Effector CD8-positive, alpha-beta T cell (primary cell): ENCODE results near the gene PLEK.
A peak's percentile ranks its signal among the peaks of the same experiment; 100 is the strongest.
"Not testable (repeated sequence)": the region's sequence is repeated elsewhere in the genome, so short reads cannot be mapped to it uniquely, and the experiment has no call there.

Experiments
- DNase-seq: peaks from one replicate; lab custom pipeline; 2025; lab: John Stamatoyannopoulos, UW

PLEK gene

DNA sequence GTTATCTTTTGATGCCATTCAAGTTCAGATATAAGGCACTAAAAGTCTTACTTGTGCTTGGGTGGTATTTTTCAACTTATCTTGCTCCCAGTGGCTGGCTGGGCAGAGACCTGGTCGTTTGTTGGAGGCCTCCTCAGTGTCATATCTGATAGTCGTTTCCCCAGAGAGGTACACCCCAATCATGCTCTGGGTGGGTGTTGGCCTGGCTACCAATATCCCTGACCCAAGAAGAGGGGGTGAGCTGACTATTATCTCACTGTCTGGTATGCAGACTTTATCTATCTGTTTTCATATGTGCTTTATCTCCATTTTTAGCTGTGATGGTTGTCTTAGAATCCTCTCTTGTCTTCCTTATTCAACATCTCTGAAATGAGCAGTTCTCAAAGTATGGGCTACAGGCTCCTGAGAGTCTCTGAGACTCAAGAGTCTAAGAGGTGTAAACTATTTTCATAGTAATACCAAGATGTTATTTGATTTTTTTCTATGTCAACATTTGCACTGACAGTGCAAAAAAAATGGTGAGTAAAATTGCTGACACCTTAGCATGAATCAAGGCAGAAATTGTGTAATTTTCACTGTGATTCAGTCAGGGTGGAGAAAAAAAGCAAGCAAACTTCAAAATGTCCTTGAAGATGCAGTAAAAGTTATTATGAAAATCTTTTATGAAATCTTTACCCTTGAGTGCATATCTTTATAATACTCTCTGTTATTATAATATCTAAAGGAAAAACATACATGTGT, 12.3 kb upstream of the PLEK start:
- no peak for DNase-seq

DNA sequence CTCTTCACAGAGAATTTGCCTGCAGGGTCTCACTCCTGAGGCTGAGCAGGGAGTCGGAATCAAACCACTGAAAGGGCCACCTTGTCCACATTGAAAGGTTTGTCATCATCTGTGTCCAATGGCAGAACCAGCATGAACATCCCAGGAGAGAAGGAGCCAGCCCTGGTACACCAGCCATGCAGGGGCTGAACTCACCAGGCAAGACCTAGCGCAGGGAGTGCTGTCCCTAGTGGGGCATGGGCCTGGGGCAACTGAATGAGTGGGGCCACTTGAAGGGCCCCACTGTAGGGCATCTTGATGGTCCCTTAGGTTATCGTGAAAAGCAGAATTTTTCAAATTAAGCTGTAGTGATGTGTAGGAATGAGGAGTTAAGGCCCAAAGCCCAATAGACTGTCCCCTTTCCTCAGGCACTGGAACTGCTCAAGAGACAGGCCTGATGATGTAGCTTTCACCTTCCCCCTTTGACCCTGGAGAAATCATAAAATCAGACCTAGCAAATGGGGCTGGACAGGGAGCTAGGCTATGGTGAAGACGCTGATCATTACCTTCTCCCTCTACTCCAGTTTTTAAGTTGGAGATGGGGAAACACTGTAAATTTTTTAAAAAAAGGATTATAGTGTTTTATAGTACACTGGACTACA, 8.4 kb upstream of the PLEK start:
- no peak for DNase-seq

DNA sequence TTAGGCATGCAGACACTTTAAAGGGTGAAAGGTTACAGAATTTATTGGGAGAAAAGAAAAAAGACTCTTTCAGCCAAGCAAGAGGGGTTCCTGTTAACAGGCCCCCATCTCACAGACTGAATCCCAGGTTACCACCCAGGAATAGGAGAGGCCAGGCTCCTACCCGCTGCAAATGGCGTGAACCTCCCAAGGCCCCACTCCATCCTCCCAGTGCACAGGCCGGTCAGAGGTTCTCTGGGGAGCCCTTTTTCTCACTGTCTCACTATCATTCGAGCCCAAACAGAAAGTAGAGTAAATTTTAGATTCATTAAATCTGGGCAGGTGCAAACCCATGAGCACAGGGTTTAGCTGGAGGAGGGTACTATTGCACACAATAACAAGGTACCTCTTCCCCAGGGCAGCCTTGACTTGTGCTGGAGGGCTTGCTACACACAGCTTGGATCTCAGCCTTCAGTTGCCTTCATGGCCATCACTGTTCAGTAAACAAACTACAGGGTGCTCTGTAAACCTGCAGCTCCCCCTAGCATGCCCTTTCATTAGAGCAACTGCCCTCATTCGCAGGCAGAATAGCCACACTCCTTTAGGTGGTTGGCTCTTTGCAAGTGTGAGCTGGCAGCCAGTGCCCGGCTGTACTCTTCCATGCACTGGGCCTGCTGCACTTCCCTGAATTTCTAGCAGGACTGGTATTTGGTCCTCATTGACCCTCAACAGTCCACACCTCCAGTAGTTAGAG, 7.3 kb upstream of the PLEK start:
- DNase-seq: no peak

DNA sequence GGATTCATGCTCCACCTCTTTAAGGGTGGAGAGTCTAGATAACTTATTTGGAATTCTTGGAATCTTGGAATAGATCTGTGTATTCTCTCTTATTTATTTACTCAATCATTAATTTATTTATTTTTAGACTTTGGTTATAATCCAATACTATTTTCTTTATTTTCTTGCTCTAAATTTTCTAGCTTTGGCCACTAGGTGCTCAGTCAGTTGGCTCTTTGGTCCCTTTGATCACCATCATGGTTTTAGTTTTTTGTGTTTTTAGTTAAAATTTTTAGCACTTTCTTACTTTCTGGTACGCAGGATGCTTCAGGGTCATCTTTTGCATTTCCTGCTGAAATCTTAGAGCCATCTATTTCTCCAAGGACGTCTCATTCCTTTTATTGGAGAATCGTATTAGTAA, 5.2 kb upstream of the PLEK start:
- DNase-seq: no peak

DNA sequence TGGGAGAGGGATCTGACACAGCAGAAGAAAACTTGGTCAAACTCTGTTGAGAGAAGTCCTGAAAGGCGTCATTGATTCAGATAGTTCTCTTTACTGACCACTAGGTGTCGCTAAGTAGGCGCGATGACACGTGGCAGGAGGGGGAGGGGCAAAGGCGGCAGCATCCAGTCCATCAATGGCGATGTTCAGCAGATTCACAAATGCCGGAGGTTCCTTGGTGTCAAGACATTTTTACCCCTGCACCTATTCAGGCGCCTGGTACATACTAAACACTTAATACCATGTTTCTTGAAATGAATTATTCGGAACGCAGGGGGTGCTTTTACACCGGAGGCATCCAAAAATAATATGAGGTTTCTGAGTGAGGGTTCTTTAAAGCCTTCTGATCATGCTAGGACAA, 3.0 kb upstream of the PLEK start:
- peak; percentile 55 for DNase-seq

DNA sequence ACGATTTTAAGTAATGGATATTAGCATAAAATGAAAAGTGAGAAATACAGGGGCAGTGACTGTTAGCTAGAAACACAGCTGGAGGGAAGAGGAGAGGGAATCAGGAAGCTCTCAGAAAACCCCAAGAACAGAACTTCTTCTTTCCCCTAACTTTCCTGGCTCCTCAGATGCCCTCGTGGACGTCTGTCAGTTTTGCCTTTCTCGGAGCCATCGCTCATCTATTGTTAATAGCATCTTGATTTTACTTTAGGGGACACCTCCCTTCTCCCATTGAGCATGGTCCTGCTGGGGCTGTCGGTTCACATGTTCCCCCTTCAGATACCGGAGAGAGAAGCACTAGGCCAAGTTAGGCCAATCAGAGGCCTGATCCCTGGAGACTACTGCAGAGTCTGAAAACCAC, 2.3 kb upstream of the PLEK start:
- DNase-seq: no peak

DNA sequence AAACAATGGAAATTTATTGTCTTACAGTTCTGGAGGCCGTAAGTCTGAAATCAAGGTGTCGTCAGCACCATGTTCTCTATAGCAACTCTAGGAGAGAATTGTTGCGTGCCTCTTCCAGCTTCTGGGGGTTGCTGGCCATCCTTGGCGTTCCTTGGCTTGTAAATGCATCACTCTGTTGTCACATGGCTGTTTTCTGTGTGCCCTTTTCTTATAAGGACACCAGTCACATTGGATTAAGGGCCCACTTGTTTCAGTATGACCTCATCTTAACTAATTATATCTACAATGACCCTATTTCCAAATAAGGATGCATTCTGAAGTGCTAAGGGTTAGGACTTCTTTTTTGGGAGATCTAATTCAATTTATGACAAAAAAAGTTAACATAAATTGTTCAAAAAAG, 1.4 kb upstream of the PLEK start:
- no peak for DNase-seq

DNA sequence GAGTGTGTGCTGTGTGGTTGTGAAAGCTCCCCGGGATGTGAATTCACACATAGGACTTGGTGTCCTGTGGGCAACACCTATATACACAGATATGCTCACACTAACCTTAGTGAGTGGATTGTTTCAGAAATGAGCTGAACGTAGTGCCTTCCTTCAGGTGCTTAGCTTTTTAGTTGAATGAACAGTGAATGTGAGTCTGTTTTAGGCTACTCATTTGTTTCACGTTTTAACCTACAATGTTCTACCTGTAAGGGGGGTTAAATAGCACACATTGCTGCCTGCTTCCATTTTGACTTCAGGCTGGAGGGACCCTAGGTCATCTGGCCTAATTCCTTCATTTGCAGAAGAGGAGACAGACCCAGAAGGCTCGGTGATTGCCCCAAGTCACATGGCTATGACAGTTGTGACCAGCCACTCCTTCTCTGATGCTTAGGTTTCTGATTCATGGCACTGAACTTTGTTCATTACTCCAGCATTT, 1.0 kb downstream of the PLEK start:
- DNase-seq: no peak

DNA sequence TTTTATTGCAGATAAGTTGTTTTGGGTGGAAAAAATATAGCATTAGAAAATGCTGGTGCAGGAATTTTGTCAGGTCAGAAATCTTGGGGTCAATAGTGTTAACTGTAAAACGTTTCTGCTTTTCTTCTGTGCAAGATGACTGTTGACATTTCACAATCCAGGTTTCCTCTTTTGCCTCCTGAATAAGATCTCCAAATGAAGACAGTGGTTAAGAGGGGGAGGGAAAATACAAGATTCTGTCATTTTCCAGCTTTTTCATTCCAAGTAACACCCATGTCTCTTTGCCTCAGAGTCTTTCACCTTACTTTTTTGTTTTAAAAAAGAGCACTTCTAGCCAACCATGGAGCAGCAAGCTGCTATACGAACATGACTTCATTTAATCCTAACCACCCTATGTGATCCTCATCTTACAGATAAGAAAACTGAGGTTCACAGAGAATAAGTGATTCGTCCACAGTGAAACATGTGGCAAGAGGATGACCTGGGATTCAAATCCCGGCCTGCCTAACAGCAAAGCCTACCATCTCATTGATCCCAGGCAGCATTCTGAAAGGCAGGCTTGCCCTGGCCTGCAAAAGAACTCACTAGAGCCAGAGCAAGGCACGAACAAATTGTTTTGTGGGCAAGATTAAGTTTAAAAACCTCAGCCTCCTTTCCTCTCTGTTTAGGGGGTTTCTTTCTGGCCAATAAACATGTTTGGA, 3.0 kb downstream of the PLEK start:
- DNase-seq: no peak

DNA sequence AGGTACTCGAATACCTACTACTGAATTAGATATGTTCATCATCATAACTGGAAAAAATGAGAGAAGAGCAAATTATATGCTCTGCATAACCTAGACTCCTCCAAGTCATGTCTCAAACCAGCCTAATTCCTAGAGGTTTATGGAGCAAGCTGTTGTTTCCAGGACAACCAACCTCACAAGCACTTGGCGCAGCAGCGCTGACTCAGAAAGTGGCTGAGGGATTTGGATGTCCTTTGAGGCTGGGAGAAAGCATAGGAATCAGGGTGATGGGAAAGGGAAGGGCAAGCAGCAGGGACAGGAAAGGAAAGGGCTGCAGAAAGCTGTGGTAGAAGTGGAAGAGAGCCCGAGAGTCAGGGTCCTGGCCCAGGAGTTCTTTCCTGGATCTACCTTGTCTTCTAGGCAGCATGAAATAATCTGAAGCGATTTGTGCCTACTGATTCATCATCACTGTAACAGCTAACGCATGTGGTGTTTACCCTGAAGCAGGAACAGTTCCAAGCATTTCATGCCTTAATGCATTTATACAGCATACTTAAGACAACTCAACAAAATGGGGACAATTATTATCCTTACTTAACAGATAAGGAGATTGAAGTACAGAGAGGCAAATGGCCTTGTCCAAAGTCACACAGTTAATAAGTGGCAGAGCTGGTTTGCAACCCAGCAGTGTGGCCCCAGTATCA, 3.7 kb downstream of the PLEK start:
- DNase-seq: no peak

DNA sequence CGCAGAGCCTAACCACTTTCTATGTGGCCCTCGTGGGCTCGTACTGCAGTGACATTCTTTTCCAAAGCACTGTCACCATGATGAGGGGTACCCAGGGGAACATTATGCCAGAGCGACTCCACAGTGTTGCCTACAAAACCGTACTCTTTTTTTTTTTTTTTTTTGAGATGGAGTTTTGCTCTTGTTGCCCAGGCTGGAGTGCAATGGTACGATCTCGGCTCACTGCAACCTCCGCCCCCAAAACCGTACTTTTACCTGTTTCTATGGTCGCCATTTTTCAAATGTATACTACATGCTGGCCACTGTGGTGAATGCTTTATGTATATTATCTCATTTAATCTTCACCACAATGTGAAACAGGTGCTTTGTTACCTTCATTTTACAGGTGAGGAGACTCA, 4.3 kb downstream of the PLEK start:
- no peak for DNase-seq

DNA sequence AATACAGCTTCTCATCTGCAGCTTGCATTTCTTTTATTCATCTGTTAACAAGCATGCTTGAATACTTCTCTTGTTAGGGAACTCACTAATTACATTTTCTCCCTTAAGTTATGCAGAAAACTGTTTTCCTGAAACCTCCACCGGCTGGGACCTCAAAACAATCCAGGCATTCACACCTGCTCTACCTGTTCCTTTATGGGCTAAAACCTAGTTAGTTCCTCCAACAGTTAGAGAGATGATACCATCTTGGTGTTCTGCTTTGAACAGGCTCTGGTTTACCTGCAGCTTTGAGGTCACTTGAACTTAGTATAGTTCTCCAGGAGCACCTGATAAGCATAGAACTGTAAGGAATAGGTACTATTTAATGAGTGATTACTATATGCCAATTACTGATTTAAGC, 6.1 kb downstream of the PLEK start:
- DNase-seq: no peak

DNA sequence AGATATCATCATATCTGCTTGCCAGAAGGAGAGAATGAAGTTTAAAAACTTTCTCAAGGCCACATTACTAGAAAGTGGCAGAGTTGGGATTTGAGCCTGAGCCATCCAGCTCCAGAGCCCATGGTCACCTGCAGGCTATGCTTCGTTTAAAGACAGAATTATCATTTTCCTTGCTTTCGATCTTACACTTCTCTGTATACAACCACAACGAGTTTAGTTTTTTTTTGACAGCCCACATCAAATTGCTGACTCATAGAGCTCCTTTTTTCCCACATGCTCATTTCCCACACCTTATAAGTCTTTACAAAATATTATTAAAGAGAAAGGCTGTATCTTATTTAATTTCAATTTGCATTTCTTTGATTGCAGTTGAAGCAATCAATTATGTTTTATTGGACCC, 6.5 kb downstream of the PLEK start:
- DNase-seq: no peak

DNA sequence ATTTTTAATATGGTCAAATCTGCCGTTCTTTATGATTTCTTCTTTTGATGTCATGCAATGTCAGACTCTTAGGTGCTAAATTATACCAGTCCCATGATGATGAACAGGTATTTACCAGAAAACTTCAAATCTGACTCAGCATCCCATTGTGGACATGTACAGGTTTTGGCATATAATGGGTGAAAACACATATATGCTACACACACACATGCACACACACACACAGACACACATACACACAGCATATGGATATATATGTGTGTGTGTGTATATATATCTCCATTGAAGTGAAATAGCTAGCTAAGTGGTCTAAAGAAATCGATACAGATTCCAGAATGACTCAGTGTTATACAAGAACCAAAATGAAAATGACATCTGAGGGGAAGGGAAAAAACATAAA, 7.4 kb downstream of the PLEK start:
- no peak for DNase-seq

DNA sequence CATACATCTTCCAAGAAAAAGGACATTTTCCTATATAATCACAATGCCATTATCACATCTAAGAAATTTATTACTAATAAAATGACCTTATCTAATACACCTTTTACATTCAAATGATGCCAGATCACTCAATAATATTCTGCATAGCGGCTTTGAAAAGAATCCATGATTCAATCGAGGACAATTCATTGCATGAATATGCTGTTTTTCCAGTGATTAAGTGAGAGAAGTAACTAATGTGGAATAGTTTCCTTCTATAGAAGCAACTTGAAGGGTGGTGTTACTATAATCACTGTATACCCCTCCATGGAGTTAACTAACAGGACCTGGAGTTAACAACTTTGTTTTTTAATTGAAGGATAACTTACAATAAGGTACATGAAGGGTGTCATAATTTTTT, 9.1 kb downstream of the PLEK start:
- no peak for DNase-seq

DNA sequence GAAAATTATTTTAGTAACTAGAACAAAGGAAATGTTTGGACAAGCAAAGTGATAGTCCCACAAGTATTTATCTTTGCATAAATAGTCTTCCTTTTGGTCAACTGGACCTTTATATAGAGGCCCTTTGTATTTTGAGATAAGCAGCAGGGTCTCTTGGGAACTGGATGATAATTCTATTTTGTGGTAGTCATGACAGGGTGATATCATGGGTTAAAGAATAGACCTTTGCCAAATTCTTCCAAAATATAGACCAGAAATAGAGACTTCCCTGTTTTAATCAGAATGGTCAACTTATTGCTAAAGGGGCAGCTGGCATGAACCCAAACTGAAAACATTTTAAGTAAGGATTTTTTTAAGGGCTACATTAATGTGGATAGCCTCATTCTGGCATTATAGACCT, 10.5 kb downstream of the PLEK start:
- no peak for DNase-seq

DNA sequence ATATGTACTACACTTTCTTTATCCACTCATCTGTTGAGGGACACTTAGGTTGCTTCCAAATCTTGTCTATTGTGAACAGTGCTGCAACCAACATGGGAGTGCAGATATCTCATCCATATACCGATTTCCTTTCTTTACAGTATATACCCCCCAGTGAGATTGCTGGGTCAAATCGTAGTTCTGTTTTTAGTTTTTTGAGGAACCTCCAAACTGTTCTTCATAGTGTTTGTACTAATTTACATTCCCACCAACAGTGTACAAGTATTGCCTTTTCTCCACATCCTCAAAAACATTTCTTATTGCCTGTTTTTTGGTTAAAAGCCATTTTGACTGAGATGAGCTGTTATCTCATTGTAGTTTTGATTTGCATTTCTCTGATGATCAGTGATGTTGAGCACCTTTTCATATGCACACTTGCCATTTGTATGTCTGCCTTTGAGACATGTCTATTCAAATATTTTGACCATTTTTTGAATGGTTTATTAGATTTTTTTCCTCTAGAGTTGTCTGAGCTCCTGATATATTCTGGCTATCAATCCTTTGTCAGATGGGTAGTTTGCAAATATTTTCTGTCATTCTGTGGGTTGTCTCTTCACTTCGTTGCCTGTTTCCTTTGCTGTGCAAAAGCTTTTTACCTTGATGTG, 12.2 kb downstream of the PLEK start:
- DNase-seq: no peak

DNA sequence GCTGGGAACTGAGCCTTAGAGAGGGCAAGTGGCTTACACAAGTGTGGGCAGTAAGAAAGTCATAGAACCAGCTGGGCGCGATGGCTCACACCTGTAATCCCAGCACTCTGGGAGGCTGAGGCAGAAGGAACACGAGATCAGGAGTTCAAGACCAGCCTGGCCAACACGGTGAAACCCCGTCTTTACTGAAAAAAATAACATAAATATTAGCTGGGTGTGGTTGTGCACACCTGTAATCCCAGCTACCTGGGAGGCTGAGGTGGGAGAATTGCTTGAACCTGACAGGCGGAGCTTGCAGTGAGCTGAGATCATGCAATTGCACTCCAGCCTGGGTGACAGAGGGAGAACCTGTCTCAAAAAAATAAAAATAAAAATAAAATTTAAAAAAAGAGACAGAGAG, 13.7 kb downstream of the PLEK start:
- DNase-seq: not testable (repeated sequence)

DNA sequence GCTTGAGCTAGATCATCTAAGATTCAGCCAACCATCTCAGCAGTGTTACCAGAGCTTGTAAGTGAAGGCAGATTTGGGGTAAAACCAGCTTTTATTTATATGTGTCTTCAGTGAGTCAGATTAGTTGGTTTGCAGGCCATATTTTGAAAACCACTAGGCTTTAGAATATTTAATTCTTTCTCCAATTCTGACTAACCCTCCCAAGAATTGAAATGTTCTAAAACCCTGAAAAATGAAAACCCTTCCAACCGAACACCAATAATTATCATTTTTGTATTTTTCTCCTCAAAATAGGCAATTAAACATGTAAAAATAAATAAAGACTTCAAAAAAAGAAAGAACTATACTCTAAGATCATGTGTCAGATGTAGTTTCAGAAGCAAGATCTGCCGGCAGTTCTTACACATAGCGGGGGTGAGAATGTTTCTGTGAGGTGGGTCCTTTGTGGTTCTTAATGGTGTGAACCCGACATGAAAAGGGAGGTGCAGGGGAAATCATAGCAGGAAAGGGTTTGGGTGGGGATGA, 14.2 kb downstream of the PLEK start:
- DNase-seq: no peak

DNA sequence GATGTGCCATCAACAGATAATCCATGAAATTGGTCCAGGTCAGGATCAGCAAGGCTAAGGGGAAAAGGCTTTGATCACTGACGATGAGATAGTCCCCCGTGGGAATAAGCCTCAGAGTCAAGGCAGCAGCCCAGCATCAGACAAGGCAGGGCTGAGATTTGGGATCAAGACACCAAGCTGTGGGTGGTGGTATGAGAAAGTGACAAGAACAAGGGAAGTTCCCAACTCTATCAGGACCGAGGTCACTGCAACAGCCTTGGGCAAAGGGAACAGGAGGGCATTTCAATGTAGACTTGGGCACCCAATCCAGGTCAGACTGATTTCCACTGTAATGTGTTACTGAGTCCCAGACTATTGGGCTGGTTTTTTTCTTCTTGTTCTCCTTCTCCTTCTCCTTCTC, 18.7 kb downstream of the PLEK start:
- no peak for DNase-seq

DNA sequence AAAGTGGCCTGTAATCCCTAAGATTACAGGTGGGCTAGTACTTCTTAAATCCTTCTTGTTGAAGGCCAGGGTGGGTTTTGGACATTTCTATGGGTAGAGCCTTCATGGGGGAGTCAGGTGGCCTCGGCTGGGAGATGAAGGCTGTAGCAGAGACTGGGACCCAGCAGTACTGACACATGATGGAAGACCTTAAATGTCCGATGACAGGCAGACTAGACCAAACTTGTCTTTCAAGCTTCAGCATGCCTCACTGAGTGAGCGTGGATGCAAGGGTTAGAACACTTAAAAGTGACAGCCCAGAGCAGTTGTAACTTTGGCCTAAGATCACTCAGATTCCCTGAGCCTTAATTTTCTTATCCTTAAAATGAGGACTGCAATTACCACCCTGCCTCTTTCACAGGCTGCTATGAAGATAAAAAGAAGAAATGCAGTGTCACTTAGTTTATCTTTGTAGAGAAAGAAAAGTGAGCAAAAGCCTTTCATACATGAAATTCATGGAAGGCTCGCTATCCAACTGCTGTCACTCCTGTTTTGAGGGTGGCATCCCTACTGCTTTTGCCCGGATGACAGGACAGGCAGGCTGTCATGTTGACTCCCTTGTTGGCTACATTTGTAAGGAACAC, 19.5 kb downstream of the PLEK start:
- no peak for DNase-seq
